Mesendoderm (in vitro differentiated cells): ENCODE results near the gene ARMC9.

Experiments
- DNase-seq: peaks from one replicate; pipeline ENCODE4 v3.0.0; 2013
- H2AK5ac ChIP-seq: 2 replicates; pipeline ENCODE4 v1.6.1; 2013; ENCODE audit warnings: low read length, inconsistent platforms
- H2BK120ac ChIP-seq: 2 replicates; pipeline ENCODE4 v1.6.1; 2013; ENCODE audit warnings: low read depth, mild to moderate bottlenecking, low read length, moderate library complexity, mixed read lengths
- H2BK15ac ChIP-seq: replicated peaks from 2 replicates; pipeline ENCODE4 v1.6.1; 2013; ENCODE audit warnings: low read depth, mild to moderate bottlenecking, moderate library complexity
- H2BK5ac ChIP-seq: 2 replicates; pipeline ENCODE4 v1.6.1; 2013; ENCODE audit warnings: low read length, inconsistent platforms
- H3K18ac ChIP-seq: 2 replicates; pipeline ENCODE4 v1.6.1; 2013; ENCODE audit warnings: mild to moderate bottlenecking, low read length, mixed read lengths
- H3K23ac ChIP-seq: one replicate; pipeline ENCODE4 v1.6.1; 2013; ENCODE audit warnings: low read length
- H3K27ac ChIP-seq: 2 replicates; pipeline ENCODE4 v1.5.1; 2013; ENCODE audit warnings: low read depth, mild to moderate bottlenecking, inconsistent platforms, low read length, moderate library complexity
- H3K27me3 ChIP-seq: 2 replicates; pipeline ENCODE4 v1.6.1; 2013; ENCODE audit warnings: low read length, control low read depth, mild to moderate bottlenecking, inconsistent platforms; ENCODE audit not compliant: insufficient read depth, poor library complexity
- H3K36me3 ChIP-seq: 2 replicates; pipeline ENCODE4 v1.6.1; 2013; ENCODE audit warnings: low read length, inconsistent platforms; ENCODE audit not compliant: control insufficient read depth, insufficient read depth
- H3K4ac ChIP-seq: one replicate; pipeline ENCODE4 v1.6.1; 2013; ENCODE audit warnings: low read depth, mild to moderate bottlenecking, low read length, moderate library complexity
- H3K4me1 ChIP-seq: 2 replicates; pipeline ENCODE4 v1.6.1; 2013; ENCODE audit warnings: low read depth, low read length, inconsistent platforms; ENCODE audit not compliant: control insufficient read depth
- H3K4me2 ChIP-seq: 2 replicates; pipeline ENCODE4 v1.6.1; 2013; ENCODE audit warnings: low read length
- H3K4me3 ChIP-seq: 2 replicates; pipeline ENCODE4 v1.5.1; 2013; ENCODE audit warnings: mild to moderate bottlenecking, low read length
- H3K56ac ChIP-seq: one replicate; pipeline ENCODE4 v1.6.1; 2013; ENCODE audit warnings: low read length
- H3K79me1 ChIP-seq: 2 replicates; pipeline ENCODE4 v1.6.1; 2013; ENCODE audit warnings: low read length, inconsistent platforms
- H3K79me2 ChIP-seq: 2 replicates; pipeline ENCODE4 v1.6.1; 2013; ENCODE audit warnings: mild to moderate bottlenecking, low read length; ENCODE audit not compliant: control insufficient read depth, insufficient read depth
- H3K9ac ChIP-seq: 2 replicates; pipeline ENCODE4 v1.6.1; 2013; ENCODE audit warnings: low read length, inconsistent platforms
- H4K5ac ChIP-seq: one replicate; pipeline ENCODE4 v1.6.1; 2013; ENCODE audit warnings: low read length
- H4K8ac ChIP-seq: one replicate; pipeline ENCODE4 v1.6.1; 2013; ENCODE audit warnings: low read depth, mild to moderate bottlenecking, control low read depth, low read length, moderate library complexity
- WGBS: extraction: QIAGEN DNeasy Blood & Tissue Kit; methylation state at CpG from one replicate; pipeline ENCODE4 v1.1.7; 2013; ENCODE audit warnings: low lambda C conversion rate, missing lambda C conversion rate; ENCODE audit not compliant: insufficient coverage; ENCODE audit errors: extremely low coverage; 5-methylcytosine and 5-hydroxymethylcytosine counted together

The ARMC9 gene

GRCh38 chr2:231241755-231242507 lies 43.5 kb downstream of the ARMC9 start:
- Histone ChIP-seq H3K56ac (no peak overlapping the region), H2BK5ac (no peak overlapping the region), H3K9ac (no peak overlapping the region), H3K18ac (no peak overlapping the region), H3K4me2 (no peak overlapping the region), H3K23ac (no peak overlapping the region), H3K4ac (no peak overlapping the region), H3K36me3 (peaks cover 2% of the 10 kb centered on the region), H2BK120ac (no peak overlapping the region), H3K79me1 (no peaks in the 10 kb centered on the region), H3K27me3 (no peaks in the 10 kb centered on the region), H3K27ac (no peak overlapping the region), H3K4me3 (no peak overlapping the region), H2AK5ac (no peak overlapping the region), H4K8ac (no peak overlapping the region), H3K79me2 (no peaks in the 10 kb centered on the region), H2BK15ac (no peak overlapping the region), H4K5ac (no peak overlapping the region), H3K4me1 (no peaks in the 10 kb centered on the region)
- DNase-seq: no peak
- no CpG with 5 or more reads among the region's 7 CpGs for WGBS

GRCh38 chr2:231243866-231244265 lies 45.4 kb downstream of the ARMC9 start:
- no peaks in the 10 kb centered on the region for H3K79me1 ChIP-seq
- no peak overlapping the region for H3K4ac ChIP-seq
- H4K8ac ChIP-seq: no peak overlapping the region
- no peak for DNase-seq
- no peak overlapping the region for H3K56ac ChIP-seq
- no peak overlapping the region for H3K27ac ChIP-seq
- H2AK5ac ChIP-seq: no peak overlapping the region
- H2BK120ac ChIP-seq: no peak overlapping the region
- no peak overlapping the region for H3K18ac ChIP-seq
- H3K36me3 ChIP-seq: no peaks in the 10 kb centered on the region
- no peaks in the 10 kb centered on the region for H3K27me3 ChIP-seq
- no peak overlapping the region for H2BK5ac ChIP-seq
- H3K9ac ChIP-seq: no peak overlapping the region
- H2BK15ac ChIP-seq: no peak overlapping the region
- H3K23ac ChIP-seq: no peak overlapping the region
- no peak overlapping the region for H3K4me2 ChIP-seq
- no peak overlapping the region for H4K5ac ChIP-seq
- H3K4me3 ChIP-seq: no peak overlapping the region
- no CpG with 5 or more reads among the region's 7 CpGs for WGBS
- no peaks in the 10 kb centered on the region for H3K79me2 ChIP-seq
- H3K4me1 ChIP-seq: no peaks in the 10 kb centered on the region

DNA sequence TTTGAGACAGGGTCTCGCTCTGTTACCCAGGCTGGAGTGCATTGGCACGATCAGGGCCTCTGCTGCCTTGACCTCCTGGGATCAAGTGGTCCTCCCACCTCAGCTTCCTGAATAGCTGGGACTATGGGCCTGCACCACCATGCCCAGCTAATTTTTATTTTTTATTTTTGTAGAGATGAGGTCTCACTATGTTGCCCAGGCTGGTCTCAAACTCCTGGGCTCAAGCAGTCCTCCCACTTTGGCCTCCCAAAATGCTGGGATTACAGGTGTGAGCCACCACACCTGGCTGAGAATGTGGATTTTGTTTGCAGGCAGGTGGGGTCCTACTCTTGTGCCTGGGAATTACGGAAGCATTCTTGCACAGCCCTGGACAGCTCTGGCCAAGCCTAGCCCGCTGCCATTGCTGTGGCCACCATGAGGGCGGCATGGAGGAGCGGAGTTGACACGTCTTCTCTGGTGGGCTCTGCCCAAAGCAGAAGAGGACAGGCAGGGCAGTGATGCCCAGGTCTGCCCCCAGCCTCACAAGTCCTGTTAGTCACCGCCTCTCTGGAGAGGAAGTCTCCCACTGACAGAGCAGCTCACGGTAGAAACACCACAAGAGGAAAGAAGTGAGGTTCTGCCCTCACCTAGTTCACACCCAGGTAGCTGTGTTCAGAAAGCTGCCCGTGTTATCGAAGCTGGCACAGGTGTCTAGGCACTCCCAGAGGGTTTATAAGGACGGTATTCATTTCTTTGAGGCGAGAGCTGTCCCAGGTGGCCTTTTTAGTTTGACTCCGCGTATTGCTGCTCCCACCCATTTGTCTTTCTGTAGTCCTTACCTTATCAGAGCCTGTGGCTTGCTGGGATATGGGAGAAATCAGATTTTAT lies 46.2 kb downstream of the ARMC9 start:
- no peak overlapping the region for H3K4me3 ChIP-seq
- no peak overlapping the region for H2BK15ac ChIP-seq
- H2BK5ac ChIP-seq: no peak overlapping the region
- H3K79me2 ChIP-seq: no peaks in the 10 kb centered on the region
- H3K79me1 ChIP-seq: no peaks in the 10 kb centered on the region
- no peak overlapping the region for H3K9ac ChIP-seq
- H3K27ac ChIP-seq: no peak overlapping the region
- no peaks in the 10 kb centered on the region for H3K36me3 ChIP-seq
- WGBS: no CpG with 5 or more reads among the region's 15 CpGs
- H4K8ac ChIP-seq: no peak overlapping the region
- H3K18ac ChIP-seq: no peak overlapping the region
- no peak overlapping the region for H3K4ac ChIP-seq
- peak; percentile 7 for DNase-seq
- no peak overlapping the region for H3K56ac ChIP-seq
- no peaks in the 10 kb centered on the region for H3K4me1 ChIP-seq
- no peak overlapping the region for H3K23ac ChIP-seq
- no peak overlapping the region for H2AK5ac ChIP-seq
- H3K4me2 ChIP-seq: no peak overlapping the region
- no peak overlapping the region for H2BK120ac ChIP-seq
- H3K27me3 ChIP-seq: no peaks in the 10 kb centered on the region
- no peak overlapping the region for H4K5ac ChIP-seq

DNA sequence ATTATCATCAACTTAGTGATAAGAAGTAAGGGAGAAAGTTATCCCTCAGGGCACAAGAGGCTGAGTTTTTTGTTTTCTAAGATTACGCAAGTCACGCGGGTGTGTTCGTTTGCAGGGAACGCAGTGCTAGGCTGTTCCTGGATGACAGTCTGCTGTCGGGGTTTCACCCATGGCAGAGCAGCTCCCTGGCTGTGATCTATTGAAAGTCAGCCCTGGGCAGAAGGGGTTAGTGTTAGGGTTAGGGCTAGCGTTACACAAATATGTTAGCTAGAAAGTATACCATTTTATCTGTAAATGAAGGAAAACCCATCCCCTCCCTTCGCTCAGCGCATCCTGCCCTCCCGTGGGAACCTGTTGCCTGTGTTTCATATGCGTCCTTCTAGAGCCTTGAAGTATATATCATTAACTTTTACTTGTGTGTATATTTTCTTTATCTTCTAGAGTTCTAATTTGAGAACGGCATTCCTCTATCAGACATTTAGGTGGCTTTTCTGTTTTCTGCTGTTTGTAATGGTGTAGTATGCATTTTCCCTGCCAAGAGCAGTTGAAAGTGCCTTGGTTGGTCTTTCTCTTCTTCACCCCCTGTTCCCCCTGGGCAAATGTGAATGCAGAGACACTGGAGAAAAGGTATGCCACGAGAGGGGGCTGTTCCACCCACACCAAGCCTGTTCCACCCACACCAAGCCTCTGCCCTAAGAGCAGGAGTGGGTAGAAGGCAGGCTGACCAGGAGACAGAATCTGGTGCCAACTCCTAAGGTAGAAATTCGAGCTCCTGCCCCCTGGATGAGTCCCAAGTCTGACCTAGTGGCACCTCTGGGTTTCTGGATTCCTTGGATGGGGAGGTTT lies 47.0 kb downstream of the ARMC9 start:
- no peak overlapping the region for H3K18ac ChIP-seq
- no peaks in the 10 kb centered on the region for H3K27me3 ChIP-seq
- no peak overlapping the region for H3K4me2 ChIP-seq
- no peaks in the 10 kb centered on the region for H3K4me1 ChIP-seq
- no peak overlapping the region for H4K5ac ChIP-seq
- no peak overlapping the region for H3K9ac ChIP-seq
- H2AK5ac ChIP-seq: no peak overlapping the region
- H3K4me3 ChIP-seq: no peak overlapping the region
- H3K27ac ChIP-seq: no peak overlapping the region
- H3K79me1 ChIP-seq: no peaks in the 10 kb centered on the region
- no peak overlapping the region for H4K8ac ChIP-seq
- no peak overlapping the region for H3K23ac ChIP-seq
- no peak overlapping the region for H3K4ac ChIP-seq
- H2BK120ac ChIP-seq: no peak overlapping the region
- H3K36me3 ChIP-seq: no peaks in the 10 kb centered on the region
- no peak overlapping the region for H3K56ac ChIP-seq
- WGBS: no CpG with 5 or more reads among the region's 14 CpGs
- no peak overlapping the region for H2BK15ac ChIP-seq
- no peak overlapping the region for H2BK5ac ChIP-seq
- H3K79me2 ChIP-seq: no peaks in the 10 kb centered on the region
- peak; percentile 13 for DNase-seq

DNA sequence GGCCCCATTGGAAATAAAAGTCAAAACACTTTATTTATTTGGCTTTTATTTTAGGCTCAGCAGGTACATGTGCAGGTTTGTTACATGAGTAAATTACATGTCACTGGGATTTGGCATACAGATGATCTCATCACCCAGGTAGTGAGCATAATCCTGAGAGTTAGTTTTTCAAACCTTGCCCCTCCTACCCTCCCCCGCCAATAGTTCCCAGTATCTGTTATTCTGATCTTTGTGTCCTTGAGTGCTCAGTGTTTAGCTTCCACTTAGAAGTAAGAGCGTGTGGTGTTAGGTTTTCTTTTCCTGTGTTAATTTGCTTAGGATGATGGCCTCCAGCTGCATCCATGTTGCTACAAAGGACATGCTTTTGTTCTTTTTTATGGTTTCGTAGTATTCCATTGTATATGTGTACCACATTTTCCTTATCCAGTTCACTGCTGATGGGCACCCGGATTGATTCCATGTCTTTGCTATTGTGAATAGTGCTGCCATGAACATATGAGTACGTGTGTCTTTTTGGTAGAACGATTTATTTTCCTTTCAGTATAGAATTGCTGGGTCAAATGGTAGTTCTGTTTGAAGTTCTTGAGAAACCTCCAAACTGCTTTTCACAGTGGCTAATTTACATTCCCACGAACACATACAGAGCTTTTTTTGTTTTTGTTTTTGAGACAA lies 47.9 kb downstream of the ARMC9 start:
- DNase-seq: peak; percentile 28
- WGBS: no CpG with 5 or more reads among the region's 7 CpGs
- Histone ChIP-seq H2BK5ac (no peak overlapping the region), H3K56ac (no peak overlapping the region), H3K4me1 (no peaks in the 10 kb centered on the region), H3K27me3 (no peaks in the 10 kb centered on the region), H3K23ac (no peak overlapping the region), H2BK120ac (no peak overlapping the region), H3K18ac (no peak overlapping the region), H2AK5ac (no peak overlapping the region), H3K4me2 (no peak overlapping the region), H3K9ac (no peak overlapping the region), H3K4me3 (no peak overlapping the region), H3K36me3 (no peaks in the 10 kb centered on the region), H3K79me1 (no peaks in the 10 kb centered on the region), H3K79me2 (no peaks in the 10 kb centered on the region), H2BK15ac (no peak overlapping the region), H4K5ac (no peak overlapping the region), H4K8ac (no peak overlapping the region), H3K4ac (no peak overlapping the region), H3K27ac (no peak overlapping the region)
